Activated CD4-positive, alpha-beta T cell treated with anti-CD3 and anti-CD28 coated beads, Interleukin-2, Interleukin-6, amounts not matched to agents 100 ng/mL and 50 ng/mL, durations not matched to agents 16 hours and 8 hours (primary cell): ENCODE measurements around the gene SYT12.
"Not testable (repeated sequence)": the region's sequence is repeated elsewhere in the genome, so short reads cannot be mapped to it uniquely, and the experiment has no call there.

ENCODE experiments used
- DNase-seq: peaks from one replicate; pipeline ENCODE4 v3.0.0-alpha.2; 2020

Gene SYT12

GRCh38 chr11:66996609-66997273 is 26.2 kb upstream of the SYT12 start:
- DNase-seq, result no peak

GRCh38 chr11:66999555-66999954 is 23.4 kb upstream of the SYT12 start:
- DNase-seq, result no peak

GRCh38 chr11:67001332-67001731 is 21.6 kb upstream of the SYT12 start:
- no peak for DNase-seq

GRCh38 chr11:67002297-67002913 is 20.5 kb upstream of the SYT12 start:
- no peak for DNase-seq

GRCh38 chr11:67002921-67003411 is 20.0 kb upstream of the SYT12 start:
- no peak for DNase-seq

GRCh38 chr11:67005200-67005599 is 17.7 kb upstream of the SYT12 start:
- not testable (repeated sequence) for DNase-seq

- DNase-seq, result peak; percentile 21
These were observed 16.7 kb upstream of the SYT12 start for GRCh38 chr11:67006029-67006884.

GRCh38 chr11:67007126-67007525 is 15.8 kb upstream of the SYT12 start:
- no peak for DNase-seq

GRCh38 chr11:67010296-67010905 is 12.5 kb upstream of the SYT12 start:
- DNase-seq, result no peak

- no peak for DNase-seq
These were observed 9.4 kb upstream of the SYT12 start for GRCh38 chr11:67013511-67014045.

- no peak for DNase-seq
These were observed 8.6 kb upstream of the SYT12 start for GRCh38 chr11:67014343-67014742.

GRCh38 chr11:67015048-67015447 is 7.9 kb upstream of the SYT12 start:
- no peak for DNase-seq

- DNase-seq, result no peak
These were observed 6.4 kb upstream of the SYT12 start for GRCh38 chr11:67016550-67016949.

GRCh38 chr11:67020949-67021348 is 2.0 kb upstream of the SYT12 start:
- peak; percentile 44 for DNase-seq

- no peak for DNase-seq
These were observed 497 bp upstream of the SYT12 start for GRCh38 chr11:67022341-67022933.

GRCh38 chr11:67023957-67024353 is 1.0 kb downstream of the SYT12 start:
- DNase-seq, result no peak

GRCh38 chr11:67024410-67024809 is 1.5 kb downstream of the SYT12 start:
- peak; percentile 69 for DNase-seq

- no peak for DNase-seq
These were observed 2.0 kb downstream of the SYT12 start for GRCh38 chr11:67024966-67025365.

GRCh38 chr11:67025750-67026149 is 2.8 kb downstream of the SYT12 start:
- no peak for DNase-seq

GRCh38 chr11:67026941-67027340 is 4.0 kb downstream of the SYT12 start:
- DNase-seq, result no peak

GRCh38 chr11:67027483-67027930 is 4.6 kb downstream of the SYT12 start:
- no peak for DNase-seq

GRCh38 chr11:67027943-67028542 is 5.1 kb downstream of the SYT12 start:
- DNase-seq, result no peak
